ENCODE data around the gene ANKRD40CL. TPM values are rescaled to one million over a fixed set of nuclear protein-coding genes. Genes with fewer than 3 reads are reported as not detected.

The ANKRD40CL gene
- polyA plus RNA-seq, 1 donor (not counting 4 experiments of a cell fraction or from before 2014, with no cell fraction given) = not detected

DNA sequence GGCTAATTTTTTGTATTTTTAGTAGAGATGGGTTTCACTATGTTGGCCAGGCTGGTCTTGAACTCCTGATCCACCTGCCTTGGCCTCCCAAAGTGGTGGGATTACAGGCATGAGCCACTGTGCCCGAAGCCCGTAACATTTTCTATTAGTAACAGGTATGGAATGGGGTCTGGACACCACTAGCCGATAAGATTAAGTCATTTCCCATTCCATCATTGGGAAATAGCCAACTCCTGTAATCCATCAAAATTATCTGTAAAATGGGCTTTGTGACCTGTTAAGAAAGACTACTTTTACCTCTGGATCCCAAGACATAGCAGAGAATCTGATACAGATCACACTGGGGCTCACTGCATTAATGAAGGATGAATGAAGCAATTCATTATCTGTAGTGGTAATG, 51.8 kb downstream of the ANKRD40CL start:
- dilution Hi-C loops (cut with MboI; ENCODE audit: extremely low pct_ligation_motif_present, low sequenced_read_pairs) = no loop called here
- Histone ChIP-seq H2AFZ (ENCODE audit: control insufficient read depth, low read length) (no peak overlapping the region), H3K9ac (ENCODE audit: control insufficient read depth, extremely low read depth, insufficient read depth, low read length) (no peak overlapping the region), H3K27me3 (ENCODE audit: control insufficient read depth, extremely low read depth, insufficient read depth, low read length) (no peaks in the 10 kb centered on the region), H3K4me1 (ENCODE audit: control insufficient read depth, extremely low read depth, insufficient read depth, low read length) (no peaks in the 10 kb centered on the region), H3K4me2 (ENCODE audit: control insufficient read depth, extremely low read depth, insufficient read depth, low read depth, low read length) (no peak overlapping the region), H4K20me1 (ENCODE audit: control insufficient read depth, extremely low read depth, insufficient read depth, low read length) (peaks cover under 1% of the 10 kb centered on the region), H3K9me1 (ENCODE audit: control insufficient read depth, extremely low read depth, insufficient read depth, low read length) (no peaks in the 10 kb centered on the region), H3K36me3 (ENCODE audit: control insufficient read depth in 2 of 2, extremely low read depth in 1 of 2, insufficient read depth in 2 of 2, low read length in 2 of 2) (no peaks in the 10 kb centered on the region), H3K27ac (ENCODE audit: control insufficient read depth, insufficient read depth, low read length) (no peak overlapping the region), H3K9me3 (ENCODE audit: control insufficient read depth, low read depth, low read length) (no peaks in the 10 kb centered on the region), H3K79me2 (ENCODE audit: control insufficient read depth, insufficient read depth, low read length) (peaks cover 11% of the 10 kb centered on the region), H3K4me3 (ENCODE audit: control insufficient read depth in 2 of 3, extremely low read depth in 1 of 3, insufficient read depth in 2 of 3, low read depth in 1 of 3, low read length in 3 of 3) (no peak overlapping the region)
- FAIRE-seq = no peak
- TF ChIP-seq EZH2 (IDR thresholded peaks at IDR 0.05; ENCODE audit: low read length) = no peak
- no peak for TF ChIP-seq CTCF (optimal IDR thresholded peaks at IDR 0.05 in 1 of 3, IDR thresholded peaks at IDR 0.05 in 1 of 3, conservative IDR thresholded peaks at IDR 0.05 in 1 of 3; ENCODE audit: extremely low read depth in 1 of 3, insufficient read depth in 2 of 3, low read length in 3 of 3)
- no peak for DNase-seq (ENCODE audit: low read depth, low spot score)

- dilution Hi-C loops (cut with MboI; ENCODE audit: extremely low pct_ligation_motif_present, low sequenced_read_pairs) = no loop called here
- DNase-seq (ENCODE audit: low read depth, low spot score) (no peak), FAIRE-seq (no peak)
- Histone ChIP-seq H4K20me1 (ENCODE audit: control insufficient read depth, extremely low read depth, insufficient read depth, low read length) (no peaks in the 10 kb centered on the region), H3K4me2 (ENCODE audit: control insufficient read depth, extremely low read depth, insufficient read depth, low read depth, low read length) (no peak overlapping the region), H3K4me1 (ENCODE audit: control insufficient read depth, extremely low read depth, insufficient read depth, low read length) (peaks cover 12% of the 10 kb centered on the region), H3K27me3 (ENCODE audit: control insufficient read depth, extremely low read depth, insufficient read depth, low read length) (no peaks in the 10 kb centered on the region), H3K79me2 (ENCODE audit: control insufficient read depth, insufficient read depth, low read length) (peaks cover 4% of the 10 kb centered on the region), H3K9me1 (ENCODE audit: control insufficient read depth, extremely low read depth, insufficient read depth, low read length) (no peaks in the 10 kb centered on the region), H3K9ac (ENCODE audit: control insufficient read depth, extremely low read depth, insufficient read depth, low read length) (no peak overlapping the region), H3K4me3 (ENCODE audit: control insufficient read depth in 2 of 3, extremely low read depth in 1 of 3, insufficient read depth in 2 of 3, low read depth in 1 of 3, low read length in 3 of 3) (no peak overlapping the region), H3K36me3 (ENCODE audit: control insufficient read depth in 2 of 2, extremely low read depth in 1 of 2, insufficient read depth in 2 of 2, low read length in 2 of 2) (no peaks in the 10 kb centered on the region), H3K27ac (ENCODE audit: control insufficient read depth, insufficient read depth, low read length) (no peak overlapping the region), H3K9me3 (ENCODE audit: control insufficient read depth, low read depth, low read length) (no peaks in the 10 kb centered on the region), H2AFZ (ENCODE audit: control insufficient read depth, low read length) (no peak overlapping the region)
- TF ChIP-seq EZH2 (IDR thresholded peaks at IDR 0.05; ENCODE audit: low read length) (no peak), CTCF (optimal IDR thresholded peaks at IDR 0.05 in 1 of 3, IDR thresholded peaks at IDR 0.05 in 1 of 3, conservative IDR thresholded peaks at IDR 0.05 in 1 of 3; ENCODE audit: extremely low read depth in 1 of 3, insufficient read depth in 2 of 3, low read length in 3 of 3) (no peak)
Measured at GRCh38 chr17:50712641-50713040, 54.7 kb downstream of the ANKRD40CL start.

Small RNA genes within 50 kb of the gene (small RNA-seq; reads per million reads assigned to genes)
- gene AC005921.1 (ENCODE audit: insufficient read length in 3 of 3, low read depth in 3 of 3, low replicate concordance in 1 of 3) (0 reads per million in 3 experiments), gene MIR8059 (ENCODE audit: insufficient read length in 3 of 3, low read depth in 3 of 3, low replicate concordance in 1 of 3) (0 reads per million in 3 experiments)

Other genes starting within 250 kb of the ANKRD40CL start
- gene EPN3, start 234.8 kb downstream of the ANKRD40CL start, polyA plus RNA-seq = 50.7 to 155 TPM (median 66.7 TPM) in 3 replicates
- 17.2 to 30.4 TPM (median 21.3 TPM) in 3 replicates for gene SPATA20, start 220.3 kb downstream of the ANKRD40CL start, polyA plus RNA-seq
- gene CACNA1G, start 206.8 kb downstream of the ANKRD40CL start, polyA plus RNA-seq = 0.06 to 0.09 TPM (median 0.07 TPM) in 3 replicates
- 39.6 to 61.6 TPM (median 41.7 TPM) in 3 replicates for gene ABCC3, start 132.6 kb downstream of the ANKRD40CL start, polyA plus RNA-seq
- 19.3 to 39.8 TPM (median 32.7 TPM) in 3 replicates for gene ANKRD40, start 59.6 kb downstream of the ANKRD40CL start, polyA plus RNA-seq
- gene LUC7L3, start 47.9 kb downstream of the ANKRD40CL start, polyA plus RNA-seq = 47.8 to 92.4 TPM (median 53.3 TPM) in 3 replicates
- not detected in 3 replicates for gene WFIKKN2, start 68.1 kb upstream of the ANKRD40CL start, polyA plus RNA-seq
- gene TOB1, start 98.8 kb upstream of the ANKRD40CL start, polyA plus RNA-seq = 59.5 to 73.3 TPM (median 64.4 TPM) in 3 replicates